Measurements from ENCODE around the gene FAM3D.
"Not testable (repeated sequence)": the region's sequence is repeated elsewhere in the genome, so short reads cannot be mapped to it uniquely, and the experiment has no call there.

DNA sequence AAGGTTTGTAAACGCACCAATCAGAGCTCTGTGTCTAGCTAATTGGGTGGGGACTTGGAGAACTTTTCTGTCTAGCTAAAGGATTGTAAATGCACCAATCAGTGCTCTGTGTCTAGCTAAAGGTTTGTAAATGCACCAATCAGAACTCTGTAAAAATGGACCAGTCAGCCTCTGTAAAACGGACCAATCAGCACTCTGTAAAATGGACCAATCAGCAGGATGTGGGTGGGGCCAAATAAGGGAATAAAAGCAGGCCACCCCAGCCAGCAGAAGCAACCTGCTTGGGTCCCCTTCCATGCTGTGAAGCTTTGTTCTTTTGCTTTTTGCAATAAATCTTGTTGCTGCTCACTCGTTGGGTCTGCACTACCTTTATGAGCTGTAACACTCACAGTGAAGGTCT lies 42.4 kb upstream of the FAM3D start:
- TF ChIP-seq, protein P1, sequence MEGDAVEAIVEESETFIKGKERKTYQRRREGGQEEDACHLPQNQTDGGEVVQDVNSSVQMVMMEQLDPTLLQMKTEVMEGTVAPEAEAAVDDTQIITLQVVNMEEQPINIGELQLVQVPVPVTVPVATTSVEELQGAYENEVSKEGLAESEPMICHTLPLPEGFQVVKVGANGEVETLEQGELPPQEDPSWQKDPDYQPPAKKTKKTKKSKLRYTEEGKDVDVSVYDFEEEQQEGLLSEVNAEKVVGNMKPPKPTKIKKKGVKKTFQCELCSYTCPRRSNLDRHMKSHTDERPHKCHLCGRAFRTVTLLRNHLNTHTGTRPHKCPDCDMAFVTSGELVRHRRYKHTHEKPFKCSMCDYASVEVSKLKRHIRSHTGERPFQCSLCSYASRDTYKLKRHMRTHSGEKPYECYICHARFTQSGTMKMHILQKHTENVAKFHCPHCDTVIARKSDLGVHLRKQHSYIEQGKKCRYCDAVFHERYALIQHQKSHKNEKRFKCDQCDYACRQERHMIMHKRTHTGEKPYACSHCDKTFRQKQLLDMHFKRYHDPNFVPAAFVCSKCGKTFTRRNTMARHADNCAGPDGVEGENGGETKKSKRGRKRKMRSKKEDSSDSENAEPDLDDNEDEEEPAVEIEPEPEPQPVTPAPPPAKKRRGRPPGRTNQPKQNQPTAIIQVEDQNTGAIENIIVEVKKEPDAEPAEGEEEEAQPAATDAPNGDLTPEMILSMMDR (IDR thresholded peaks at IDR 0.05) = not testable (repeated sequence)
- not testable (repeated sequence) for TF ChIP-seq POLR2A (IDR thresholded peaks at IDR 0.05)
